AML-193 (cell line): ENCODE data around the gene CD33.

Experiments used
- DNase-seq, 2 experiments: peaks; one replicate each; lab custom pipeline; 2025; lab: John Stamatoyannopoulos, UW

The CD33 gene

GRCh38 chr19:51210191-51210784, 14.6 kb upstream of the CD33 start:
- DNase-seq: no peak

GRCh38 chr19:51210874-51211361, 14.0 kb upstream of the CD33 start:
- peak; percentile 62 to 73 for DNase-seq

- no peak for DNase-seq
Measured at GRCh38 chr19:51211833-51212232, 13.0 kb upstream of the CD33 start.

GRCh38 chr19:51219307-51219706, 5.6 kb upstream of the CD33 start:
- DNase-seq: peak; percentile 30 to 31

- no peak for DNase-seq
Measured at GRCh38 chr19:51219971-51220370, 4.9 kb upstream of the CD33 start.

- no peak for DNase-seq
Measured at GRCh38 chr19:51220996-51221395, 3.9 kb upstream of the CD33 start.

GRCh38 chr19:51224163-51224641, 678 bp upstream of the CD33 start:
- no peak for DNase-seq

- no peak for DNase-seq
Measured at GRCh38 chr19:51226067-51226466, 1.2 kb downstream of the CD33 start.

- DNase-seq: peak in 1 of 2 experiments; percentile 6
Measured at GRCh38 chr19:51227326-51227725, 2.4 kb downstream of the CD33 start.

- no peak for DNase-seq
Measured at GRCh38 chr19:51227966-51228365, 3.1 kb downstream of the CD33 start.

- no peak for DNase-seq
Measured at GRCh38 chr19:51240866-51241265, 16.0 kb downstream of the CD33 start.

GRCh38 chr19:51242881-51243630, 18.2 kb downstream of the CD33 start:
- DNase-seq: peak; percentile 30 to 49

GRCh38 chr19:51246164-51246552, 21.3 kb downstream of the CD33 start:
- peak; percentile 90 for DNase-seq

GRCh38 chr19:51247972-51248590, 23.2 kb downstream of the CD33 start:
- DNase-seq: no peak

GRCh38 chr19:51250786-51251467, 26.0 kb downstream of the CD33 start, which contains the start of gene SIGLECL1:
TSS of gene SIGLECL1 (plus strand) at chr19:51251080. CDS start at chr19:51264073, 12,993 bp downstream.
- DNase-seq: no peak

GRCh38 chr19:51251468-51251820, 26.6 kb downstream of the CD33 start:
- no peak for DNase-seq

GRCh38 chr19:51252306-51253079, 27.6 kb downstream of the CD33 start:
- DNase-seq: no peak

- DNase-seq: no peak
Measured at GRCh38 chr19:51253088-51253806, 28.4 kb downstream of the CD33 start.

GRCh38 chr19:51256155-51256625, 31.3 kb downstream of the CD33 start:
- no peak for DNase-seq

- no peak for DNase-seq
Measured at GRCh38 chr19:51257471-51257870, 32.6 kb downstream of the CD33 start.
